GM21717 (cell line): ENCODE data around the gene TRIM74.
"Not testable (repeated sequence)": the region's sequence is repeated elsewhere in the genome, so short reads cannot be mapped to it uniquely, and the experiment has no call there.

ENCODE experiments used
- ATAC-seq: cut with Tn5 transposase; IDR thresholded peaks from one replicate; pipeline ENCODE4 v1.9.1; 2021; ENCODE audit warnings: mild to moderate bottlenecking, moderate library complexity; ENCODE audit not compliant: unreplicated experiment

The TRIM74 gene

GRCh38 chr7:72960029-72960428 lies 9.2 kb downstream of the TRIM74 start:
- ATAC-seq: not testable (repeated sequence)

- peak; percentile 87 for ATAC-seq
Observed at GRCh38 chr7:72954563-72955198, 14.6 kb downstream of the TRIM74 start.

- ATAC-seq: peak; percentile 47
Observed at GRCh38 chr7:72953901-72954562, 15.2 kb downstream of the TRIM74 start.

GRCh38 chr7:72950432-72950831 lies 18.8 kb downstream of the TRIM74 start:
- ATAC-seq: not testable (repeated sequence)

- ATAC-seq: not testable (repeated sequence)
Observed at GRCh38 chr7:72949686-72950085, 19.6 kb downstream of the TRIM74 start.

GRCh38 chr7:72949276-72949675 lies 20.0 kb downstream of the TRIM74 start:
- ATAC-seq: not testable (repeated sequence)

- ATAC-seq: not testable (repeated sequence)
Observed at GRCh38 chr7:72948714-72949113, 20.6 kb downstream of the TRIM74 start.

- not testable (repeated sequence) for ATAC-seq
Observed at GRCh38 chr7:72946130-72946745, 23.0 kb downstream of the TRIM74 start.

GRCh38 chr7:72945597-72945996 lies 23.7 kb downstream of the TRIM74 start:
- not testable (repeated sequence) for ATAC-seq

GRCh38 chr7:72944937-72945336 lies 24.3 kb downstream of the TRIM74 start:
- ATAC-seq: not testable (repeated sequence)

- ATAC-seq: not testable (repeated sequence)
Observed at GRCh38 chr7:72942956-72943355, 26.3 kb downstream of the TRIM74 start.

- ATAC-seq: not testable (repeated sequence)
Observed at GRCh38 chr7:72942022-72942705, 27.1 kb downstream of the TRIM74 start.

- not testable (repeated sequence) for ATAC-seq
Observed at GRCh38 chr7:72928216-72928615, 41.0 kb downstream of the TRIM74 start.

GRCh38 chr7:72927791-72928190 lies 41.5 kb downstream of the TRIM74 start:
- ATAC-seq: not testable (repeated sequence)

GRCh38 chr7:72925546-72926120 lies 43.6 kb downstream of the TRIM74 start:
- no peak for ATAC-seq

GRCh38 chr7:72924733-72925545 lies 44.3 kb downstream of the TRIM74 start, which contains the start of gene POM121:
Gene POM121, plus strand, starts transcription at chr7:72925095. Its CDS starts 27 bp downstream, at chr7:72925122.
- ATAC-seq: peak; percentile 75

- peak; percentile 12 for ATAC-seq
Observed at GRCh38 chr7:72924386-72924732, 44.9 kb downstream of the TRIM74 start.

- ATAC-seq: no peak
Observed at GRCh38 chr7:72919256-72919775, 50.0 kb downstream of the TRIM74 start.

- not testable (repeated sequence) for ATAC-seq
Observed at GRCh38 chr7:72914756-72915525, 54.3 kb downstream of the TRIM74 start.
